ENCODE measurements around the gene PAQR4.

- no peak for TF ChIP-seq CTCF (IDR thresholded peaks at IDR 0.05; ENCODE audit: low read length)
- TF ChIP-seq EZH2 (optimal IDR thresholded peaks at IDR 0.05; ENCODE audit: low read depth, low read length), result no peak
Measured at GRCh38 chr16:3013998-3014690, 45.0 kb downstream of the PAQR4 start.
